H9 (cell line): Measurements from ENCODE around the gene RMC1. TPM values are rescaled to one million over a fixed set of nuclear protein-coding genes. Genes with fewer than 3 reads are reported as not detected.

Experiments used
- DNase-seq: peaks from one replicate; pipeline ENCODE4 v3.0.0-alpha.2; 2017
- H2AFZ ChIP-seq: one replicate; pipeline ENCODE4 v1.6.1; 2013; ENCODE audit warnings: mild to moderate bottlenecking, low read length, control low read depth, moderate library complexity
- H2AK5ac ChIP-seq: 2 replicates; pipeline ENCODE4 v1.6.1; 2013; ENCODE audit warnings: low read length, control low read depth, mixed read lengths; ENCODE audit not compliant: insufficient read length
- H2BK120ac ChIP-seq: one replicate; pipeline ENCODE4 v1.6.1; 2013; ENCODE audit warnings: low read depth, mild to moderate bottlenecking, low read length, control low read depth, inconsistent platforms; ENCODE audit not compliant: poor library complexity, severe bottlenecking
- H2BK12ac ChIP-seq: 2 replicates; pipeline ENCODE4 v1.6.1; 2013; ENCODE audit warnings: low read length, control low read depth, mixed read lengths, low read depth; ENCODE audit not compliant: insufficient read length
- H2BK15ac ChIP-seq: 2 replicates; pipeline ENCODE4 v1.6.1; 2013; ENCODE audit warnings: low read depth, low read length, control low read depth
- H2BK20ac ChIP-seq: one replicate; pipeline ENCODE4 v1.6.1; 2013; ENCODE audit warnings: low read depth, mild to moderate bottlenecking, low read length, control low read depth, inconsistent platforms; ENCODE audit not compliant: poor library complexity, severe bottlenecking
- H2BK5ac ChIP-seq: 2 replicates; pipeline ENCODE4 v1.6.1; 2013; ENCODE audit warnings: low read length, control low read depth, mixed read lengths; ENCODE audit not compliant: insufficient read length
- H3K14ac ChIP-seq: 2 replicates; pipeline ENCODE4 v1.6.1; 2013; ENCODE audit warnings: low read length, control low read depth; ENCODE audit not compliant: insufficient read depth
- H3K18ac ChIP-seq: 2 replicates; pipeline ENCODE4 v1.6.1; 2013; ENCODE audit warnings: low read depth, mild to moderate bottlenecking, mixed read lengths, low read length, control low read depth; ENCODE audit not compliant: insufficient read length
- H3K23ac ChIP-seq: 2 replicates; pipeline ENCODE4 v1.6.1; 2013; ENCODE audit warnings: low read length, control low read depth, mixed read lengths, low read depth; ENCODE audit not compliant: insufficient read length
- H3K23me2 ChIP-seq: 2 replicates; pipeline ENCODE4 v1.6.1; 2013; ENCODE audit warnings: low read depth, mild to moderate bottlenecking, mixed read lengths, low read length, control low read depth; ENCODE audit not compliant: insufficient read length, poor library complexity, severe bottlenecking
- H3K27ac ChIP-seq: 2 replicates; pipeline ENCODE4 v1.5.1; 2013; ENCODE audit warnings: low read length, control low read depth, mixed read lengths, low read depth; ENCODE audit not compliant: insufficient read length
- H3K27me3 ChIP-seq: 2 replicates; pipeline ENCODE4 v1.6.1; 2013; ENCODE audit warnings: low read length, control low read depth, inconsistent platforms; ENCODE audit not compliant: insufficient read depth
- H3K4ac ChIP-seq: 2 replicates; pipeline ENCODE4 v1.6.1; 2013; ENCODE audit warnings: low read depth, mild to moderate bottlenecking, control low read depth, inconsistent platforms, low read length, moderate library complexity
- H3K4me1 ChIP-seq: 2 replicates; pipeline ENCODE4 v1.6.1; 2013; ENCODE audit warnings: low read length, control low read depth, inconsistent platforms; ENCODE audit not compliant: insufficient read depth
- H3K4me2 ChIP-seq: 2 replicates; pipeline ENCODE4 v1.6.1; 2013; ENCODE audit warnings: low read length, control low read depth, mixed read lengths; ENCODE audit not compliant: insufficient read length, insufficient read depth
- H3K56ac ChIP-seq: 2 replicates; pipeline ENCODE4 v1.6.1; 2013; ENCODE audit warnings: low read depth, mild to moderate bottlenecking, mixed read lengths, low read length, control low read depth; ENCODE audit not compliant: insufficient read length
- H3K79me1 ChIP-seq: 2 replicates; pipeline ENCODE4 v1.6.1; 2013; ENCODE audit warnings: low read depth, mild to moderate bottlenecking, moderate library complexity, low read length, control low read depth, inconsistent platforms; ENCODE audit not compliant: insufficient read depth, poor library complexity, severe bottlenecking
- H3K79me2 ChIP-seq: 2 replicates; pipeline ENCODE4 v1.6.1; 2013; ENCODE audit warnings: low read length, control low read depth, inconsistent platforms; ENCODE audit not compliant: insufficient read depth
- H3K9ac ChIP-seq: 2 replicates; pipeline ENCODE4 v1.6.1; 2013; ENCODE audit warnings: low read length, control low read depth, mixed read lengths; ENCODE audit not compliant: insufficient read length; ENCODE audit errors: extremely low read depth
- H3K9me3 ChIP-seq: one replicate; pipeline ENCODE4 v1.6.1; 2013; ENCODE audit warnings: low read depth, low read length, inconsistent platforms; ENCODE audit not compliant: control insufficient read depth
- H3T11ph ChIP-seq: one replicate; pipeline ENCODE4 v1.6.1; 2013; ENCODE audit warnings: mild to moderate bottlenecking, low read length, control low read depth, inconsistent platforms
- H4K20me1 ChIP-seq: one replicate; pipeline ENCODE4 v1.6.1; 2013; ENCODE audit not compliant: control insufficient read depth, insufficient read length, insufficient read depth
- H4K5ac ChIP-seq: 2 replicates; pipeline ENCODE4 v1.6.1; 2013; ENCODE audit warnings: low read depth, mild to moderate bottlenecking, mixed read lengths, low read length, control low read depth; ENCODE audit not compliant: insufficient read length
- H4K8ac ChIP-seq: replicated peaks from 2 replicates; pipeline ENCODE4 v1.6.1; 2013; ENCODE audit warnings: low read length, control low read depth, mixed read lengths, low read depth; ENCODE audit not compliant: insufficient read length
- H4K91ac ChIP-seq: 2 replicates; pipeline ENCODE4 v1.6.1; 2013; ENCODE audit warnings: low read depth, mild to moderate bottlenecking, moderate library complexity, mixed read lengths, low read length, control low read depth; ENCODE audit not compliant: insufficient read length
- H3K27ac Mint-ChIP-seq, 3 experiments: 2 replicates in 2 of 3; 3 replicates in 1 of 3; pipeline ENCODE4 v1.8.0; 2020 to 2021; ENCODE audit warnings: mixed read lengths in 3 of 3, mild to moderate bottlenecking in 1 of 3, moderate library complexity in 1 of 3
- H3K27me3 Mint-ChIP-seq: 2 replicates; pipeline ENCODE4 v1.8.0; 2021; ENCODE audit warnings: low read depth, mild to moderate bottlenecking, moderate library complexity, mixed read lengths
- H3K36me3 Mint-ChIP-seq, 3 experiments: 2 replicates in 2 of 3; 3 replicates in 1 of 3; pipeline ENCODE4 v1.8.0; 2020 to 2021; ENCODE audit warnings: low read depth in 3 of 3, mixed read lengths in 3 of 3; ENCODE audit not compliant: insufficient read depth in 1 of 3
- H3K4me1 Mint-ChIP-seq, 2 experiments: 2 replicates each; pipeline ENCODE4 v1.8.0; 2020; ENCODE audit warnings: mixed read lengths in 2 of 2
- H3K4me3 Mint-ChIP-seq, 2 experiments: 2 replicates in 1 of 2; 3 replicates in 1 of 2; pipeline ENCODE4 v1.8.0; 2020 to 2021; ENCODE audit warnings: mild to moderate bottlenecking in 2 of 2, mixed read lengths in 2 of 2, moderate library complexity in 1 of 2
- H3K9me3 Mint-ChIP-seq, 2 experiments: 2 replicates in 1 of 2; 3 replicates in 1 of 2; pipeline ENCODE4 v1.8.0; 2020; ENCODE audit warnings: mild to moderate bottlenecking in 2 of 2, mixed read lengths in 2 of 2, moderate library complexity in 1 of 2
- WGBS: extraction: QIAGEN DNeasy Blood & Tissue Kit; methylation state at CpG from one replicate; pipeline ENCODE4 v1.1.7; 2013; ENCODE audit warnings: missing lambda C conversion rate, low lambda C conversion rate, mixed read lengths; ENCODE audit not compliant: insufficient read length; ENCODE audit errors: extremely low coverage; 5-methylcytosine and 5-hydroxymethylcytosine counted together
- total RNA-seq: library from RNA; stranded (reverse); gene quantifications from 2 replicates; pipeline ENCODE4 v1.2.1, GENCODE V29; 2021
- TF ChIP-seq, protein P1 (sequence below): fragments of 200-600 bp; sonication (generic); conservative IDR thresholded peaks from 3 replicates; pipeline ENCODE4 v1.8.0; 2021; ENCODE audit warnings: antibody characterized with exemption, mild to moderate bottlenecking

Gene RMC1
- total RNA-seq, 1 experiment from 2014 or later, result 21.3 TPM

- Histone ChIP-seq H2BK15ac (no peak overlapping the region), H4K20me1 (no peaks in the 10 kb centered on the region), H3K9me3 (no peaks in the 10 kb centered on the region), H3K14ac (no peak overlapping the region), H3K79me1 (no peaks in the 10 kb centered on the region), H3K4ac (no peak overlapping the region), H3K27me3 (no peaks in the 10 kb centered on the region), H4K91ac (no peak overlapping the region), H3K4me1 (no peaks in the 10 kb centered on the region), H3K18ac (no peak overlapping the region), H4K5ac (no peak overlapping the region), H2BK12ac (no peak overlapping the region), H2BK5ac (no peak overlapping the region), H2BK20ac (no peak overlapping the region), H3K4me2 (no peak overlapping the region), H3K79me2 (no peaks in the 10 kb centered on the region), H4K8ac (no peak overlapping the region), H2AK5ac (no peak overlapping the region), H2BK120ac (no peak overlapping the region), H3K56ac (no peak overlapping the region), H3T11ph (no peak overlapping the region), H3K23ac (no peak overlapping the region), H3K9ac (no peak overlapping the region), H2AFZ (no peak overlapping the region), H3K27ac (no peak overlapping the region), H3K23me2 (no peaks in the 10 kb centered on the region)
- TF ChIP-seq, protein P1, sequence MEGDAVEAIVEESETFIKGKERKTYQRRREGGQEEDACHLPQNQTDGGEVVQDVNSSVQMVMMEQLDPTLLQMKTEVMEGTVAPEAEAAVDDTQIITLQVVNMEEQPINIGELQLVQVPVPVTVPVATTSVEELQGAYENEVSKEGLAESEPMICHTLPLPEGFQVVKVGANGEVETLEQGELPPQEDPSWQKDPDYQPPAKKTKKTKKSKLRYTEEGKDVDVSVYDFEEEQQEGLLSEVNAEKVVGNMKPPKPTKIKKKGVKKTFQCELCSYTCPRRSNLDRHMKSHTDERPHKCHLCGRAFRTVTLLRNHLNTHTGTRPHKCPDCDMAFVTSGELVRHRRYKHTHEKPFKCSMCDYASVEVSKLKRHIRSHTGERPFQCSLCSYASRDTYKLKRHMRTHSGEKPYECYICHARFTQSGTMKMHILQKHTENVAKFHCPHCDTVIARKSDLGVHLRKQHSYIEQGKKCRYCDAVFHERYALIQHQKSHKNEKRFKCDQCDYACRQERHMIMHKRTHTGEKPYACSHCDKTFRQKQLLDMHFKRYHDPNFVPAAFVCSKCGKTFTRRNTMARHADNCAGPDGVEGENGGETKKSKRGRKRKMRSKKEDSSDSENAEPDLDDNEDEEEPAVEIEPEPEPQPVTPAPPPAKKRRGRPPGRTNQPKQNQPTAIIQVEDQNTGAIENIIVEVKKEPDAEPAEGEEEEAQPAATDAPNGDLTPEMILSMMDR, result no peak
- Mint-ChIP-seq H3K4me3 (no peak overlapping the region), H3K4me1 (no peaks in the 10 kb centered on the region), H3K36me3 (peaks cover 25 to 82% (median 66%) of the 10 kb centered on the region in 3 experiments; a peak in 6 of 7 replicates), H3K9me3 (no peaks in the 10 kb centered on the region), H3K27me3 (no peaks in the 10 kb centered on the region), H3K27ac (no peak overlapping the region)
- no CpG with 5 or more reads among the region's 9 CpGs for WGBS
- no peak for DNase-seq
Measured at GRCh38 chr18:23541349-23542093, 38.2 kb downstream of the RMC1 start.
